ENCODE data around the gene FBXL7. TPM values are rescaled to one million over a fixed set of nuclear protein-coding genes. Genes with fewer than 3 reads are reported as not detected.

Gene FBXL7
- total RNA-seq, 2 experiments from 2014 or later: not detected

GRCh38 chr5:15689836-15690235, 189.9 kb downstream of the FBXL7 start:
- Mint-ChIP-seq H3K4me3 (no peak overlapping the region), H3K27me3 (no peaks in the 10 kb centered on the region), H3K4me1 (no peaks in the 10 kb centered on the region), H3K9me3 (ENCODE audit: low read depth) (peaks cover 2% of the 10 kb centered on the region), H3K27ac (no peak overlapping the region), H3K36me3 (ENCODE audit: low read depth) (no peaks in the 10 kb centered on the region)
- no peak for DNase-seq
- POLR2A ChIA-PET: no interaction called here
- no peak for ATAC-seq
- CTCF ChIA-PET: no interaction called here
- intact Hi-C loops (cut with DNase I, micrococcal nuclease): no loop called here

- Mint-ChIP-seq H3K4me1 (no peaks in the 10 kb centered on the region), H3K36me3 (ENCODE audit: low read depth) (no peaks in the 10 kb centered on the region), H3K27ac (no peak overlapping the region), H3K9me3 (ENCODE audit: low read depth) (peaks cover 2% of the 10 kb centered on the region), H3K4me3 (no peak overlapping the region), H3K27me3 (no peaks in the 10 kb centered on the region)
- ATAC-seq: no peak
- no peak for DNase-seq
- intact Hi-C loops (cut with DNase I, micrococcal nuclease): no loop called here
- ChIA-PET POLR2A (no interaction called here), CTCF (no interaction called here)
Observed at GRCh38 chr5:15690611-15691010, 190.6 kb downstream of the FBXL7 start.

GRCh38 chr5:15691521-15691920, 191.5 kb downstream of the FBXL7 start:
- CTCF ChIA-PET: no interaction called here
- ATAC-seq (no peak), DNase-seq (no peak)
- Mint-ChIP-seq H3K9me3 (ENCODE audit: low read depth) (peaks cover 2% of the 10 kb centered on the region), H3K36me3 (ENCODE audit: low read depth) (no peaks in the 10 kb centered on the region), H3K4me1 (no peaks in the 10 kb centered on the region), H3K4me3 (no peak overlapping the region), H3K27me3 (no peaks in the 10 kb centered on the region), H3K27ac (no peak overlapping the region)
- POLR2A ChIA-PET: no interaction called here
- intact Hi-C loops (cut with DNase I, micrococcal nuclease): no loop called here

GRCh38 chr5:15692706-15693381, 192.9 kb downstream of the FBXL7 start:
- Mint-ChIP-seq H3K4me3 (no peak overlapping the region), H3K27me3 (no peaks in the 10 kb centered on the region), H3K9me3 (ENCODE audit: low read depth) (peaks cover 2% of the 10 kb centered on the region), H3K27ac (no peak overlapping the region), H3K36me3 (ENCODE audit: low read depth) (no peaks in the 10 kb centered on the region), H3K4me1 (no peaks in the 10 kb centered on the region)
- ATAC-seq (no peak), DNase-seq (no peak)
- ChIA-PET CTCF (no interaction called here), POLR2A (no interaction called here)
- intact Hi-C loops (cut with DNase I, micrococcal nuclease): no loop called here

GRCh38 chr5:15693382-15693728, 193.4 kb downstream of the FBXL7 start:
- Mint-ChIP-seq H3K27ac (no peak overlapping the region), H3K36me3 (ENCODE audit: low read depth) (no peaks in the 10 kb centered on the region), H3K27me3 (no peaks in the 10 kb centered on the region), H3K4me1 (no peaks in the 10 kb centered on the region), H3K9me3 (ENCODE audit: low read depth) (peaks cover 2% of the 10 kb centered on the region), H3K4me3 (no peak overlapping the region)
- intact Hi-C loops (cut with DNase I, micrococcal nuclease): no loop called here
- ATAC-seq: no peak
- POLR2A ChIA-PET: no interaction called here
- CTCF ChIA-PET: no interaction called here
- no peak for DNase-seq

GRCh38 chr5:15693933-15694332, 194.0 kb downstream of the FBXL7 start:
- H3K4me3 Mint-ChIP-seq: no peak overlapping the region
- H3K27me3 Mint-ChIP-seq: no peaks in the 10 kb centered on the region
- intact Hi-C loops (cut with DNase I, micrococcal nuclease): no loop called here

GRCh38 chr5:15694696-15695214, 194.8 kb downstream of the FBXL7 start:
- no peak overlapping the region for H3K4me3 Mint-ChIP-seq
- CTCF ChIA-PET: no interaction called here
- POLR2A ChIA-PET: no interaction called here
- H3K36me3 Mint-ChIP-seq (ENCODE audit: low read depth): no peaks in the 10 kb centered on the region
- no peak overlapping the region for H3K27ac Mint-ChIP-seq
- H3K27me3 Mint-ChIP-seq: no peaks in the 10 kb centered on the region
- intact Hi-C loops (cut with DNase I, micrococcal nuclease): no loop called here
- no peak for ATAC-seq
- DNase-seq: no peak
- H3K4me1 Mint-ChIP-seq: no peaks in the 10 kb centered on the region
- peaks cover 2% of the 10 kb centered on the region for H3K9me3 Mint-ChIP-seq (ENCODE audit: low read depth)

More at GRCh38 chr5:15693933-15694332, 194.0 kb downstream of the FBXL7 start:
- POLR2A ChIA-PET: no interaction called here
- Mint-ChIP-seq H3K9me3 (ENCODE audit: low read depth) (peaks cover 2% of the 10 kb centered on the region), H3K27ac (no peak overlapping the region), H3K36me3 (ENCODE audit: low read depth) (no peaks in the 10 kb centered on the region), H3K4me1 (no peaks in the 10 kb centered on the region)
- DNase-seq (no peak), ATAC-seq (no peak)
- CTCF ChIA-PET: no interaction called here

GRCh38 chr5:15695215-15695731, 195.3 kb downstream of the FBXL7 start:
- Mint-ChIP-seq H3K4me3 (no peak overlapping the region), H3K4me1 (no peaks in the 10 kb centered on the region), H3K27me3 (no peaks in the 10 kb centered on the region), H3K27ac (no peak overlapping the region), H3K36me3 (ENCODE audit: low read depth) (no peaks in the 10 kb centered on the region), H3K9me3 (ENCODE audit: low read depth) (peaks cover 2% of the 10 kb centered on the region)
- CTCF ChIA-PET: no interaction called here
- DNase-seq (no peak), ATAC-seq (no peak)
- POLR2A ChIA-PET: no interaction called here
- intact Hi-C loops (cut with DNase I, micrococcal nuclease): no loop called here

- ChIA-PET POLR2A (no interaction called here), CTCF (no interaction called here)
- ATAC-seq (no peak), DNase-seq (no peak)
- intact Hi-C loops (cut with DNase I, micrococcal nuclease): no loop called here
- Mint-ChIP-seq H3K27me3 (no peaks in the 10 kb centered on the region), H3K4me3 (no peak overlapping the region), H3K9me3 (ENCODE audit: low read depth) (peaks cover 5% of the 10 kb centered on the region), H3K4me1 (no peaks in the 10 kb centered on the region), H3K36me3 (ENCODE audit: low read depth) (no peaks in the 10 kb centered on the region), H3K27ac (no peak overlapping the region)
Observed at GRCh38 chr5:15700373-15700772, 200.4 kb downstream of the FBXL7 start.

GRCh38 chr5:15702102-15702501, 202.1 kb downstream of the FBXL7 start:
- peaks cover 10% of the 10 kb centered on the region for H3K9me3 Mint-ChIP-seq (ENCODE audit: low read depth)
- intact Hi-C loops (cut with DNase I, micrococcal nuclease): no loop called here
- H3K27me3 Mint-ChIP-seq: no peaks in the 10 kb centered on the region
- H3K27ac Mint-ChIP-seq: no peak overlapping the region
- DNase-seq (no peak), ATAC-seq (no peak)
- no peaks in the 10 kb centered on the region for H3K36me3 Mint-ChIP-seq (ENCODE audit: low read depth)
- no peaks in the 10 kb centered on the region for H3K4me1 Mint-ChIP-seq
- CTCF ChIA-PET: no interaction called here
- no peak overlapping the region for H3K4me3 Mint-ChIP-seq
- POLR2A ChIA-PET: no interaction called here

- ChIA-PET CTCF (no interaction called here), POLR2A (no interaction called here)
- Mint-ChIP-seq H3K4me3 (no peak overlapping the region), H3K27me3 (no peaks in the 10 kb centered on the region), H3K4me1 (no peaks in the 10 kb centered on the region), H3K9me3 (ENCODE audit: low read depth) (peaks cover 10% of the 10 kb centered on the region), H3K27ac (no peak overlapping the region), H3K36me3 (ENCODE audit: low read depth) (no peaks in the 10 kb centered on the region)
- intact Hi-C loops (cut with DNase I, micrococcal nuclease): no loop called here
- DNase-seq (no peak), ATAC-seq (no peak)
Observed at GRCh38 chr5:15703901-15704300, 203.9 kb downstream of the FBXL7 start.

GRCh38 chr5:15704397-15704947, 204.5 kb downstream of the FBXL7 start:
- no peak overlapping the region for H3K27ac Mint-ChIP-seq
- DNase-seq: no peak
- H3K4me1 Mint-ChIP-seq: no peaks in the 10 kb centered on the region
- peaks cover 10% of the 10 kb centered on the region for H3K9me3 Mint-ChIP-seq (ENCODE audit: low read depth)
- no peak overlapping the region for H3K4me3 Mint-ChIP-seq
- CTCF ChIA-PET: no interaction called here
- POLR2A ChIA-PET: no interaction called here
- no peaks in the 10 kb centered on the region for H3K36me3 Mint-ChIP-seq (ENCODE audit: low read depth)
- no peaks in the 10 kb centered on the region for H3K27me3 Mint-ChIP-seq
- intact Hi-C loops (cut with DNase I, micrococcal nuclease): no loop called here
- no peak for ATAC-seq

Data from activated CD4-positive, alpha-beta T cell treated with anti-CD3 and anti-CD28 coated beads for 36 hours (primary cell).